Activated T-cell treated with anti-CD3 and anti-CD28 coated beads for 1 hour (primary cell): Measurements from ENCODE around the gene DMBT1.
A peak's percentile ranks its signal among the peaks of the same experiment; 100 is the strongest.

Experiments
- DNase-seq: peaks from one replicate; pipeline ENCODE4 v3.0.0-alpha.2; 2020; ENCODE audit warnings: low read depth

DMBT1 gene

GRCh38 chr10:122548407-122549085 lies 12.0 kb upstream of the DMBT1 start:
- no peak for DNase-seq

GRCh38 chr10:122549636-122550035 lies 10.9 kb upstream of the DMBT1 start:
- no peak for DNase-seq

DNA sequence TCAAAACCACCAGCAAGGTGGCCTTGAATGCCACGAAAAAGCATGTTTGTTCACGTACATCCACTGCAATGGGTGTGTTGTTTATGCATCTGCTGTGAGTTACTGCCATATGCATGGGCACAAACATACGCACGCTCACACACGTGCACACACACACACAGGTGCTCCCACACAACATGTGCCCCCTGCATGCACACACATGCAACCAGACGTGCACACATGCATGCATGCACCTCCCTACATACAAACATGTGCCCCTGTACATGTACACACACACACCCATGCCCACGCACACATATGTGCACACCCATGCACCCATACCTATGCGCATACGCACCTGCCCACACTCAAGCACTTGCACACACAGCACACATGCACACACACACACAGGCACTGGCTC lies 10.1 kb upstream of the DMBT1 start:
- no peak for DNase-seq

- no peak for DNase-seq
Observed at GRCh38 chr10:122550983-122551382, 9.6 kb upstream of the DMBT1 start.

- DNase-seq = no peak
Observed at GRCh38 chr10:122551450-122551849, 9.1 kb upstream of the DMBT1 start.

GRCh38 chr10:122553341-122553740 lies 7.2 kb upstream of the DMBT1 start:
- DNase-seq = no peak

- no peak for DNase-seq
Observed at GRCh38 chr10:122554131-122555036, 6.2 kb upstream of the DMBT1 start.

DNA sequence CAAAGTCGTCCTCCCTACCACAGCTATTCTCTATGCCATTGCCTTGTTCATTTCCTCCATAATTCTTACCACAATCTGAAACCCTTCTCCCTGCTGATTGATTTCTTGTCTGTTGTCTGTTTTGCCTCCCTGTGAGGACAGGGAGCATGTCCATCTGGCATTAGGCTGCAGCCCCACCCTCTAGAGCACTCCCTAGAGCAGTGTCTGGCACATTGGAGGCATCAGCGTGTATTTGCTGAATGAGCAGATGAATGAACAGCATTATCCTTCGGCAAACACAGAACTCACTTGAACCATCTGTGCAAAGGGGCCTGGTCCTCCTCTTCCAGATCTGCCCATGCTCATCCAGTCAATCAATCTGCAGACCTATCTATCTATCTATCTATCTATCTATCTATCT lies 5.1 kb upstream of the DMBT1 start:
- no peak for DNase-seq

DNA sequence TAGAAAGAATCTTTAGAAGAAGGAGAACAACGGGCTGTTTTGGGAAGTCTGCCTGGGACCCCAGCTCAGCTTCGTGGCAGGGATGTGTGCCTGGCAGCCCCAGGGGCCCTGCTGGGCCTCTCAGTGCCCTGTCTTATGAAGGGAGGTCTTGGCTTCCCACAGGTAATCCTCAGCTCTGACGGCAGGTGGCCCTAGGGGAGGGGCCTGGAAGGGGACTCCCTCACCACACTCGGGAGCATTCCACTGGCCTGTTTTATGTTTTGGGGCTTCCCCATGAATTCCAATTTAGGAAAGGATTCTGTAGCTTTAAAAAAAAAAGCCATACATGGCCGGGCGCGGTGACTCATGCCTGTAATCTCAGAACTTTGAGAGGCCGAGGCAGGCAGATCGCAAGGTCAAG lies 3.0 kb upstream of the DMBT1 start:
- DNase-seq = no peak

GRCh38 chr10:122558452-122558851 lies 2.1 kb upstream of the DMBT1 start:
- no peak for DNase-seq

DNA sequence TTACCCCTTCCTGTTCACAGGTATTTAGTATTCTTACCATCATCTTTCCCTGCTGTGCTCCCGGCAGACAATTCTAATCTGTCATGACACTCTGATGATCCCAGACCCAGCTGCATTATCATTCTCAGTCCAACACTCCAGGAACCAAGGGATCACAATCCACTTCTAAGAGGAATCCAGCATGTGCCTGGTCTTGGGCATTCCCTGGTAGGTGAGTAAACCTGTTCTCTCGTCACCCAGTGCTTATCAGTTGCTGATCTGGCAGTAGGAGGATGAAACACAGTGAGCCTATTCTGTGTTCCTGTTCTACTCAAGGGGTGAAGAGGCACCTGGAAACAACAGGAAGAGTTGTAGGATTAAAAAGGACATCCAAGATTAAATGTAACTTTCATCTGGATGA lies 1.3 kb upstream of the DMBT1 start:
- DNase-seq = no peak

GRCh38 chr10:122561212-122561611 lies 658 bp downstream of the DMBT1 start:
- no peak for DNase-seq

GRCh38 chr10:122561792-122562191 lies 1.2 kb downstream of the DMBT1 start:
- DNase-seq = no peak

DNA sequence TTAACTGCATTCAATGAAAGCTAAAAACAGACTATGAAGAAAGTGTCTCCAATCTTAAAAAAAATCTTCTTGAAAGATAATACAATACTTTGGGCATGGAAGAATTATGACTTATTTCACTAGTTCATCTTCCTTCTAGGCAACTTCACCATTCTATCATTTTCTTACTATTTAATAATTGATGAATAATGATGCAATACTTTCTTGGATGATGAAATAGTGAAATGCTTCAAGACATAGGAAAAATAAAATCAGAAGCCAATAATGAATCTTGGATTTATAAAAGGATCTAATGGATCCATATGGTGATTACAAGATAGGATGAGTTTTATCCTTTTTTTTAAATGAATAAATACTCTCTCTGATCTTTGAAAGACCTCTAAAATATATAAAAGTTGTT lies 4.4 kb downstream of the DMBT1 start:
- no peak for DNase-seq

DNA sequence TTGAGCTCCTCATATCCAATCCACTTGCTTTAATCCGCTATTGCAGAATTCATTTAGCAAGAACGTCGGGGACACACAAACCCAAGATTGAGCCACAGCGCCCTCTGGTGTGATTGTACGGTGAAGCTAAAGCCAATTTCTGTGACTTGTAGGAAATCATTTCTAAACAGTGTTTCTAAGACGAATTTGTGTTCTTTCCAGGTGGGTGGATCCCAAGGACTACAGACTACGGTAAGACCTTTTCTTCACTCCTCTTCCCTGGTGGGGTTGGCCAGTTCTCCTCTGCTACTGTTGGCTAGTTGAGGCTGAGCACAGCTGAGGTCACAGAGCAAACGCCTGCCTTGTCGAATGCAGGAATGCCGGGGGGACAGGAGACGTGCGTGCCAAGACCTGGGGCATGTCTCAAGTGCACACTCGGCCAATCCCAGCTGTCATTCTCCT lies 5.2 kb downstream of the DMBT1 start:
- DNase-seq = peak; percentile 75

GRCh38 chr10:122566632-122567031 lies 6.1 kb downstream of the DMBT1 start:
- no peak for DNase-seq

- no peak for DNase-seq
Observed at GRCh38 chr10:122567056-122567660, 6.6 kb downstream of the DMBT1 start.

GRCh38 chr10:122568551-122568950 lies 8.0 kb downstream of the DMBT1 start:
- no peak for DNase-seq

DNA sequence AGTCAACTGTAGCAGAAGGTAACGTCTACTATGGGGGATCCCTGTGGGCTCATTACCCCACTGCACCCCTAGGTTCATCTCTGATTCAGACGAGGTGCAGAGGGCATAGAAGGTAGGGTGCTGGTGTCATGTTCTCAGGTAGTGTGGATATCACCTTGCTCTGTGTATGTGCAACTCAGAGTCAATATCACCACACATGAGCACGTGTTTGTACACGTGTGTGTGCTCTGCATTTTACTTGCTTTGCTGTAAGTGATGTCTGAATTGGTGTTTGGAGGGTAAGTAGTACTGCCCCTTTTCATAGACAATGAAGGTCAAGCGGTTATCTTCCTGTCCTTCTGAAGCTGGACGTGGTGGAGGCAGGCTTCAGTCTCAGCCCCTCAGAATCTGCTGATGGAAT lies 10.4 kb downstream of the DMBT1 start:
- no peak for DNase-seq

DNA sequence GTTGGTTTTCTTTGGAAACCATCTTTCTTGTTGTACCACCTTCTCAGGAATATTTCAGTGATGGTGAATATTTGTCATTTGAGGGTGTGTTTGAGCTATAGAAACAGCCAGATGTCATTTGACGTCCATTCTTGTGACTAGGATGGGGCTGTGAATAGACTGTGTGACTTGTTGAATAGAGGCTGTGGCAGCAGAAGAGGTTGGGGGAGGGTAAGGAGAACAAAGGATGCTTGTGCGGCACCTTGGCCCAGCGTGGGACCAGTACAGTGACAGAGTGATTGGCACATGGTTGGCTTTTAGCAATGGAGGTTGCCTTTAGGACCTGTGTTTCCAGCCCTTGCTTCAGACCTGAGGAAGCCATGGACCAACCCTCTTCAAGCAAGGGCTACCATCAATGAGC lies 11.3 kb downstream of the DMBT1 start:
- no peak for DNase-seq

DNA sequence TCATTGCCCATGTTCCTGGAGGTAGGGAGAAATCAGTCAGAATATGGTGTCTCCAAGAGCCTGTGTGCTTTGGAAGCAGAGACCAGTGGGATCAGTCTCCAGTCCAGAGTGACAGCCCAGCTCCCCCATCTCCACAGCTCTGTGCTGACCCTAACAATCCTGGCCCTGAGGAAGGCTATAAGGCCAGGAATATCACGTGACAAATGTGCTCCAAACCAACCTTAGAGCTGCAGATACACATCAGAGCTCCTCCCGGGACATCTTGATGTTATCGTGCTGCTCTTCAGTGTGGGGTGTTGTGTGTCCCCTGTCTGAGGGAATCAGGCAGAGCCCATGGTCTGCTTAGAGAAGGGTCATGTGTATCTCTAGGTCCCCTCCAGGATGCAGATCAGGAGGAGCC lies 15.2 kb downstream of the DMBT1 start:
- DNase-seq = no peak

GRCh38 chr10:122576291-122576690 lies 15.7 kb downstream of the DMBT1 start:
- DNase-seq = no peak

- no peak for DNase-seq
Observed at GRCh38 chr10:122577311-122577885, 16.8 kb downstream of the DMBT1 start.
